Hepatocyte (in vitro differentiated cells): ENCODE data around the gene RPL37A. TPM values are rescaled to one million over a fixed set of nuclear protein-coding genes. Genes with fewer than 3 reads are reported as not detected.

Experiments
- DNase-seq: peaks from one replicate; pipeline ENCODE4 v3.0.0-alpha.2; 2016; ENCODE audit warnings: low spot score
- H2AFZ ChIP-seq: fragments of 200-600 bp; sonication (generic); 2 replicates; pipeline ENCODE4 v1.6.0; 2016; ENCODE audit warnings: antibody characterized with exemption, mild to moderate bottlenecking
- H3K27ac ChIP-seq: fragments of 200-600 bp; sonication (generic); 2 replicates; pipeline ENCODE4 v1.5.1; 2016; ENCODE audit warnings: mild to moderate bottlenecking
- H3K27me3 ChIP-seq: fragments of 200-600 bp; sonication (generic); 2 replicates; pipeline ENCODE4 v1.6.1; 2016
- H3K36me3 ChIP-seq: fragments of 200-600 bp; sonication (generic); replicated peaks from 2 replicates; pipeline ENCODE4 v1.5.1; 2016; ENCODE audit warnings: low read depth; ENCODE audit not compliant: insufficient read depth
- H3K4me1 ChIP-seq: fragments of 200-600 bp; sonication (generic); 2 replicates; pipeline ENCODE4 v1.5.1; 2016; ENCODE audit warnings: mild to moderate bottlenecking, moderate library complexity; ENCODE audit not compliant: insufficient read depth
- H3K4me2 ChIP-seq: fragments of 200-600 bp; sonication (generic); 2 replicates; pipeline ENCODE4 v1.6.0; 2016
- H3K4me3 ChIP-seq: fragments of 200-600 bp; sonication (generic); 2 replicates; pipeline ENCODE4 v1.5.1; 2016; ENCODE audit warnings: mild to moderate bottlenecking
- H3K79me2 ChIP-seq: fragments of 200-600 bp; sonication (generic); 2 replicates; pipeline ENCODE4 v1.6.0; 2017; ENCODE audit warnings: mild to moderate bottlenecking
- H3K9me2 ChIP-seq: fragments of 200-600 bp; sonication (generic); replicated peaks from 2 replicates; pipeline ENCODE4 v1.6.0; 2017; ENCODE audit warnings: mild to moderate bottlenecking; ENCODE audit not compliant: insufficient read depth
- H3K9me3 ChIP-seq: fragments of 200-600 bp; sonication (generic); 2 replicates; pipeline ENCODE4 v1.5.1; 2016; ENCODE audit warnings: low read depth, mild to moderate bottlenecking
- H4K20me1 ChIP-seq: fragments of 200-600 bp; sonication (generic); 2 replicates; pipeline ENCODE4 v1.6.0; 2016; ENCODE audit warnings: mild to moderate bottlenecking; ENCODE audit not compliant: insufficient read depth, poor library complexity, severe bottlenecking
- CTCF ChIP-seq: fragments of 200-600 bp; sonication (generic); IDR thresholded peaks from 2 replicates; pipeline ENCODE4 v1.5.1; 2016; ENCODE audit warnings: antibody characterized with exemption, mild to moderate bottlenecking; ENCODE audit not compliant: poor library complexity
- EZH2 ChIP-seq: fragments of 200-600 bp; sonication (generic); IDR thresholded peaks from 2 replicates; pipeline ENCODE4 v1.6.1; 2016; ENCODE audit warnings: antibody characterized with exemption, mild to moderate bottlenecking, borderline replicate concordance
- EZH2phosphoT487 ChIP-seq: fragments of 200-600 bp; sonication (generic); IDR thresholded peaks from one replicate; pipeline ENCODE4 v1.6.1; 2018; ENCODE audit warnings: antibody characterized with exemption, mild to moderate bottlenecking, low read depth, moderate library complexity; ENCODE audit not compliant: unreplicated experiment, severe bottlenecking
- WGBS: methylation state at CpG from one replicate; pipeline ENCODE4 v1.1.6; 2016; ENCODE audit warnings: low lambda C conversion rate; ENCODE audit errors: missing lambda C conversion rate; 5-methylcytosine and 5-hydroxymethylcytosine counted together
- polyA plus RNA-seq: library from polyadenylated mRNA; unstranded; fragments of >200 nt; fragmentation: Nextera tagmentation; extraction: Ambion mirVana; gene quantifications from 2 replicates; pipeline ENCODE4 v1.2.1, GENCODE V29; 2016
- total RNA-seq: library from RNA; depleted of rRNA; stranded (reverse); fragments of >200 nt; gene quantifications from 2 replicates; pipeline ENCODE4 v1.2.3, GENCODE V29; 2014

Gene RPL37A
- total and polyA plus RNA-seq, 2 experiments from 2014 or later, result 1,060 to 1,119 TPM

DNA sequence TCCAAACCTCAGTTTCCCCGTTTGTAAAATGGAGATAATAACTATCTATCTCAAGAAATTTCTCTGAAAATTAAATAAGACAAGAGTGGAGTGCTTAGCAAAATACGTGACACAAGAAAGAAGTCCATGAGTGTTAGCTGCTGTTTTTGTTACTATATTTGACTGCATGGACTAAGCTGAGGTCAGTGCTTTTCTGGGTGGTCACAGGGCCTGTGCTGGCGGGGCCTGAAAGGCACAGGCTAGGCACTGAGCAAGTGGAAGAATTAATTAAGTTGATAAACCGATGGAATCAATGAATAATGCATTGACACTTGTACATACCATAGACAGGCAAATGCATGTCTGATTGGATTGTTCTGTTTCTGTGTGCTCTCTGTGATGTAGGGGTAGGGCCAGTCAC lies 27.3 kb downstream of the RPL37A start:
- TF ChIP-seq EZH2 (no peak), CTCF (no peak), EZH2phosphoT487 (no peak)
- 94% methylated on average over 4 of the region's 4 CpGs for WGBS
- H3K36me3 ChIP-seq, result no peaks in the 10 kb centered on the region

GRCh38 chr2:216526939-216527338 lies 28.3 kb downstream of the RPL37A start:
- Histone ChIP-seq H3K27me3 (no peaks in the 10 kb centered on the region), H3K27ac (no peak overlapping the region), H3K4me2 (no peak overlapping the region), H4K20me1 (no peaks in the 10 kb centered on the region), H2AFZ (no peak overlapping the region), H3K9me2 (no peaks in the 10 kb centered on the region), H3K4me3 (no peak overlapping the region), H3K79me2 (no peaks in the 10 kb centered on the region), H3K4me1 (peaks cover 5% of the 10 kb centered on the region), H3K9me3 (no peaks in the 10 kb centered on the region), H3K36me3 (no peaks in the 10 kb centered on the region)
- WGBS, result 100% methylated on average over 1 of the region's 1 CpG
- TF ChIP-seq EZH2phosphoT487, result no peak
- no peak for TF ChIP-seq CTCF
- TF ChIP-seq EZH2, result no peak
- no peak for DNase-seq

More for the DNA sequence above, 27.3 kb downstream of the RPL37A start:
- no peak for DNase-seq
- Histone ChIP-seq H3K27ac (no peak overlapping the region), H3K27me3 (no peaks in the 10 kb centered on the region), H4K20me1 (no peaks in the 10 kb centered on the region), H3K4me1 (peaks cover 4% of the 10 kb centered on the region), H3K9me2 (no peaks in the 10 kb centered on the region), H3K79me2 (no peaks in the 10 kb centered on the region), H3K4me3 (no peak overlapping the region), H2AFZ (no peak overlapping the region), H3K4me2 (no peak overlapping the region), H3K9me3 (no peaks in the 10 kb centered on the region)

- WGBS, result 67% methylated on average over 1 of the region's 1 CpG
- TF ChIP-seq CTCF, result no peak
- Histone ChIP-seq H3K4me3 (no peak overlapping the region), H3K27me3 (no peaks in the 10 kb centered on the region), H3K27ac (no peak overlapping the region), H4K20me1 (no peaks in the 10 kb centered on the region), H3K9me2 (no peaks in the 10 kb centered on the region), H3K79me2 (no peaks in the 10 kb centered on the region), H3K36me3 (no peaks in the 10 kb centered on the region), H3K9me3 (no peaks in the 10 kb centered on the region), H2AFZ (no peak overlapping the region), H3K4me1 (peaks cover 12% of the 10 kb centered on the region), H3K4me2 (no peak overlapping the region)
- no peak for DNase-seq
These were observed 29.0 kb downstream of the RPL37A start for GRCh38 chr2:216527600-216527999.

GRCh38 chr2:216532562-216532961 lies 33.9 kb downstream of the RPL37A start:
- DNase-seq, result no peak
- H3K4me2 ChIP-seq, result no peak overlapping the region
- no peak overlapping the region for H3K4me3 ChIP-seq
- H2AFZ ChIP-seq, result no peak overlapping the region
- H3K79me2 ChIP-seq, result no peaks in the 10 kb centered on the region
- TF ChIP-seq EZH2phosphoT487 (no peak), CTCF (no peak), EZH2 (no peak)
- no peaks in the 10 kb centered on the region for H3K9me3 ChIP-seq
- H3K9me2 ChIP-seq, result no peaks in the 10 kb centered on the region
- H4K20me1 ChIP-seq, result no peaks in the 10 kb centered on the region
- no peaks in the 10 kb centered on the region for H3K36me3 ChIP-seq
- 64% methylated on average over 2 of the region's 2 CpGs for WGBS
- H3K27me3 ChIP-seq, result no peaks in the 10 kb centered on the region
- no peak overlapping the region for H3K27ac ChIP-seq
- peaks cover 35% of the 10 kb centered on the region for H3K4me1 ChIP-seq
